Measurements from ENCODE around the gene TNS1. TPM values are rescaled to one million over a fixed set of nuclear protein-coding genes. Genes with fewer than 3 reads are reported as not detected.

Gene TNS1
- total RNA-seq, 1 experiment from 2014 or later = 6.2 TPM

- H3K9ac ChIP-seq (ENCODE audit: low read length) = no peak overlapping the region
- H3K36me3 ChIP-seq (ENCODE audit: control insufficient read depth in 1 of 2, insufficient read depth in 2 of 2, low read length in 2 of 2) = no peaks in the 10 kb centered on the region
- CTCF ChIA-PET = no interaction called here
- H2AFZ ChIP-seq (ENCODE audit: low read depth, low read length, poor library complexity, severe bottlenecking) = no peak overlapping the region
- peaks cover 9 to 10% of the 10 kb centered on the region in 2 experiments; a peak in 3 of 4 replicates for H3K4me1 ChIP-seq (ENCODE audit: control insufficient read depth in 1 of 2, insufficient read depth in 2 of 2, low read length in 2 of 2)
- intact Hi-C loops (cut with micrococcal nuclease) = no loop called here
- no peak overlapping the region for H3K4me3 ChIP-seq (replicated peaks in 1 of 2; ENCODE audit: low read depth in 1 of 2, low read length in 2 of 2)
- H3K27me3 ChIP-seq (ENCODE audit: insufficient read depth, low read length) = no peaks in the 10 kb centered on the region
- ATAC-seq (no peak), DNase-seq (ENCODE audit: low read depth, low spot score) (no peak)
- no peaks in the 10 kb centered on the region for H3K9me2 ChIP-seq (ENCODE audit: insufficient read depth)
- no peak overlapping the region for H3K27ac ChIP-seq (ENCODE audit: low read depth, low read length)
- H3K79me2 ChIP-seq (ENCODE audit: insufficient read depth, low read length) = no peaks in the 10 kb centered on the region
- no peaks in the 10 kb centered on the region for H3K9me3 ChIP-seq (ENCODE audit: control insufficient read depth in 1 of 2, insufficient read depth in 1 of 2, low read depth in 1 of 2, low read length in 2 of 2)
- no TSS peak for BruUV-seq (replicated peaks)
- POLR2A ChIA-PET = no interaction called here
- no peaks in the 10 kb centered on the region for H4K20me1 ChIP-seq (ENCODE audit: insufficient read depth)
- RAD21 ChIA-PET (ENCODE audit: low non-redundant PET in 1 of 2, low total read pairs in 2 of 2, uncharacterized antibody in 2 of 2, unreplicated experiment in 2 of 2) = no interaction called here
- TF ChIP-seq ATF3 (IDR thresholded peaks at IDR 0.05) = no peak
- no peak for TF ChIP-seq CEBPB (IDR thresholded peaks at IDR 0.05; ENCODE audit: low read depth)
- no peak for TF ChIP-seq ELF1 (IDR thresholded peaks at IDR 0.05; ENCODE audit: borderline replicate concordance, low read depth)
- no peak for TF ChIP-seq ZBTB33 (IDR thresholded peaks at IDR 0.05; ENCODE audit: extremely low read depth, insufficient replicate concordance, low read length)
- TF ChIP-seq POLR2A (IDR thresholded peaks at IDR 0.05; ENCODE audit: borderline replicate concordance, extremely low read depth, insufficient read depth, insufficient read length) = no peak
- no peak for TF ChIP-seq POLR2AphosphoS5 (IDR thresholded peaks at IDR 0.05; ENCODE audit: low read depth, low read length)
- TF ChIP-seq SRF (IDR thresholded peaks at IDR 0.05; ENCODE audit: low read depth) = no peak
- TF ChIP-seq TCF7L2 (IDR thresholded peaks at IDR 0.05; ENCODE audit: borderline replicate concordance, extremely low read depth, insufficient read depth, insufficient read length) = no peak
- no peak for TF ChIP-seq CTCF (IDR thresholded peaks at IDR 0.05 in 2 of 3, conservative IDR thresholded peaks at IDR 0.05 in 1 of 3; ENCODE audit: borderline replicate concordance in 1 of 3, insufficient read depth in 1 of 3, low read depth in 2 of 3, low read length in 2 of 3)
- TF ChIP-seq FOSL1 (IDR thresholded peaks at IDR 0.05; ENCODE audit: low read depth) = no peak
- H3K4me2 ChIP-seq (ENCODE audit: low read length) = no peak overlapping the region
These were observed 56.7 kb downstream of the TNS1 start for GRCh38 chr2:217946051-217946450.

Data from HCT116 (cell line).